Measurements from ENCODE around the gene MANBA.

MANBA gene

DNA sequence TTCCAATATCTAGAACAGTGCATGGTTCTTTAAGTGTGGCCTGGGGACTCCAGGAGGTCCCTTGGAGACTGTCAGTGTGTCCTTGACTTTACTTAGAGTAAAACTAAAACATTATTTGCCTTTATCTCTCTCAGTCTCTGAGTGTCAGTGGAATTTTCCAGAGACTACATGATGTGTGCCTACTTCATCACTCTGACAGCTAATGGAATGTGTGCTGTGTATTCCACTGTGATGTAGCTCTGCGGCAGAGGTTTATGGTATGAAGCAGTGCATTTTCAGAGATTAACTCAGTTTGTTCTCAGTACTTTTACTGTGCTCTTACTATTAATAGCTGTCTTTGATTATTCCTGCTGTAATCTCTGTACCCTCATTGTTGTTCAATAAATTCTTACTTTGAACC is 85.6 kb downstream of the MANBA start:
- TF ChIP-seq, protein P1, sequence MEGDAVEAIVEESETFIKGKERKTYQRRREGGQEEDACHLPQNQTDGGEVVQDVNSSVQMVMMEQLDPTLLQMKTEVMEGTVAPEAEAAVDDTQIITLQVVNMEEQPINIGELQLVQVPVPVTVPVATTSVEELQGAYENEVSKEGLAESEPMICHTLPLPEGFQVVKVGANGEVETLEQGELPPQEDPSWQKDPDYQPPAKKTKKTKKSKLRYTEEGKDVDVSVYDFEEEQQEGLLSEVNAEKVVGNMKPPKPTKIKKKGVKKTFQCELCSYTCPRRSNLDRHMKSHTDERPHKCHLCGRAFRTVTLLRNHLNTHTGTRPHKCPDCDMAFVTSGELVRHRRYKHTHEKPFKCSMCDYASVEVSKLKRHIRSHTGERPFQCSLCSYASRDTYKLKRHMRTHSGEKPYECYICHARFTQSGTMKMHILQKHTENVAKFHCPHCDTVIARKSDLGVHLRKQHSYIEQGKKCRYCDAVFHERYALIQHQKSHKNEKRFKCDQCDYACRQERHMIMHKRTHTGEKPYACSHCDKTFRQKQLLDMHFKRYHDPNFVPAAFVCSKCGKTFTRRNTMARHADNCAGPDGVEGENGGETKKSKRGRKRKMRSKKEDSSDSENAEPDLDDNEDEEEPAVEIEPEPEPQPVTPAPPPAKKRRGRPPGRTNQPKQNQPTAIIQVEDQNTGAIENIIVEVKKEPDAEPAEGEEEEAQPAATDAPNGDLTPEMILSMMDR (IDR thresholded peaks at IDR 0.05; ENCODE audit: borderline replicate concordance, control extremely low read depth, extremely low read depth, insufficient read depth, missing control alignments), result no peak
- DNase-seq (ENCODE audit: low spot score), result no peak
- in situ Hi-C loops (cut with MboI; ENCODE audit: low sequenced_read_pairs, unreplicated experiment), result no loop called here

DNA sequence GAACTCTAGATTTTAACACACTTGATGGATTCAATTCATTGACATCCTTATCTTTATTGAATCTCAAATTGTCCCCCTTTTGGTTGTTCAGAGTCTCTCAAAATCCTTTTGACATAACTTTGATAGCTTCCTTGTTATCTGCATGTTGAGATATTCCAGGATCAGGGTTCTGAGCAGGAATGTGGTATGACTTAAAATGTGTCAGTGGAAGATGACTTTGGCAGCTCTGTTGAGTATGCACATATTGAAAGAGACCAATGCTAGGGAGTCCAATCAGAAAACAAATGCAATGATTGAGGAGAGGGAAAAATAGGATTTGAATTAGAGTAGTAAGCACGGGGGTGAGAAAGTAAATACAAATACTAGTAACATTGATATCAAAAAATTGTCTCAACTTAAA is 93.8 kb downstream of the MANBA start:
- in situ Hi-C loops (cut with MboI; ENCODE audit: low sequenced_read_pairs, unreplicated experiment), result no loop called here
- DNase-seq (ENCODE audit: low spot score), result no peak
- TF ChIP-seq, protein P1 (IDR thresholded peaks at IDR 0.05; ENCODE audit: borderline replicate concordance, control extremely low read depth, extremely low read depth, insufficient read depth, missing control alignments), result no peak

DNA sequence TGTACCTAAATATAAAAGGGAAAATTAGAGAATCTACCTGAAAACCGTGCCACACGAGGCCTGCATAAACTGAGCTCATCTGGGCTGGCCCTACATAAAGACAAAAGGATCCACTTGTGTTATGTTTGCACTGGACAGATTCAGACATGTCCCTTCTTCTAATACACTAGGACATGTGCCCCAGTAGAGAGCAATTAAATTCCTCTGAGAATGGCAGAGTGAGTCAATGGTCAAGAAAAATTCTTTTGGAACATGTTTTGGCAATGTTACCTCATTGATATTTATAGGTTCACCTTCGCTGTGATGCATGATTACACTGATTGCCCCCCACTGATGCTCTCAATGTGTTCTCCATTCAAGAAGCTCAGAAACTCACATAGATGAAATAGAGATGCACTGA is 95.2 kb downstream of the MANBA start:
- in situ Hi-C loops (cut with MboI; ENCODE audit: low sequenced_read_pairs, unreplicated experiment), result no loop called here

DNA sequence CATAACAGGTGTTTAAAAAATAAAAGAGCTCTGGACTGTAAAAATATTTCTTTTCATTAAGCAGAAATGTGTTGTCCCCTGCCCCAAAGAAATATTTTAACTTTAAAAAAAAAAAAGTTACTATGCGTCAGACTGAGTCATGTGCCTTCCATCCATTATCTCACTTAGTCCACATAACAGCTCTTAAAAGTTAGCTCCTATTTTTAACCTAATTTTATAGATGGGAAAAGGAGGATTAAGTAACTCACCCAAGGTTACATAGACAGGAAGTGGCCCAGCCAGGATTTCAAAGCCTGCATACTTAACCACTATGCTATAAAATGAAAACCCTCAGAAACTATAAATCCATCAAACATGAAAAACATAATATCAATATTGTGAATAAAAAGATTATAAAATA is 97.7 kb downstream of the MANBA start:
- DNase-seq (ENCODE audit: low spot score), result no peak
- in situ Hi-C loops (cut with MboI; ENCODE audit: low sequenced_read_pairs, unreplicated experiment), result no loop called here
- TF ChIP-seq, protein P1 (IDR thresholded peaks at IDR 0.05; ENCODE audit: borderline replicate concordance, control extremely low read depth, extremely low read depth, insufficient read depth, missing control alignments), result no peak

More for the DNA sequence above, 95.2 kb downstream of the MANBA start:
- DNase-seq (ENCODE audit: low spot score), result no peak
- TF ChIP-seq, protein P1 (IDR thresholded peaks at IDR 0.05; ENCODE audit: borderline replicate concordance, control extremely low read depth, extremely low read depth, insufficient read depth, missing control alignments), result no peak

DNA sequence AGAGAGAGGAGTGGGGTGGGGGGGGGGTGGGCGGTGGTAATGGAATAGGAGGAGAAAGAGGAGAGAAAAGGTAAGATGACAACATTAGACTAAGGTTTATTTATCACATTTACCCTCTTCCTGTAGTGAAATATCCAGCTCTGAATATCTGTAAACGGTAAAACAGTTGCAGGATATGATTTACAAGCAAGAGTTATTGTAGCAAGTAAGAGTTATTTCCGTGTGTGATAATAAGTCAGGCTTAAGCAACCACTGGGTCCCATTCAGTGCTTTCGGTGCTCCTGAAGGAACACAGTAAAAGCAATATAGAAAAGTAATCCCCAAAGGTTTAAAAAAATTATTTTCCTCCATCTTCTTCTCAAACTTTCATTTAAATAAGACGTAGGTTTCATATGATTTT is 103.6 kb downstream of the MANBA start:
- in situ Hi-C loops (cut with MboI; ENCODE audit: low sequenced_read_pairs, unreplicated experiment), result no loop called here
- no peak for DNase-seq (ENCODE audit: low spot score)
- TF ChIP-seq, protein P1 (IDR thresholded peaks at IDR 0.05; ENCODE audit: borderline replicate concordance, control extremely low read depth, extremely low read depth, insufficient read depth, missing control alignments), result no peak

DNA sequence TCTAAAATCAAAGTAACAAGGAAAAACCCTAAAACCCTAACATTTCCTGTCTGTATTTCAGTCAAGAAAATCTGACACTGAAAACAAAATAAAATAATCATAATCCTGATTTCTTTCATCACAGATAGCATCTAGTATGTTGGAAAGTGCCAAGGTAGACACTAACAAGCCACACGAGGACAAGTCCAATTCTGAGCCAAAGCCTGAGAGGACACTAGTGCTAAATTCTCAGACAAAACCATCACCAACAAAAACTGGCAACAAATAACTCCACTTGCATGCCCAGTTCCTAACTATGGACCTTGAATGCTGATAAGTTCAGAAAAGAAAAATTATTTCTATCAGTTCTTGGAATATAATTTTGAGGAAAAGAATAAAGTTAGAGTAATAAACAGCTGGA is 113.7 kb downstream of the MANBA start:
- TF ChIP-seq, protein P1 (IDR thresholded peaks at IDR 0.05; ENCODE audit: borderline replicate concordance, control extremely low read depth, extremely low read depth, insufficient read depth, missing control alignments), result no peak
- in situ Hi-C loops (cut with MboI; ENCODE audit: low sequenced_read_pairs, unreplicated experiment), result no loop called here
- DNase-seq (ENCODE audit: low spot score), result no peak
